Peyer's patch (tissue), 4 donors: ENCODE results near the gene CACNG1. TPM values are rescaled to one million over a fixed set of nuclear protein-coding genes. Genes with fewer than 3 reads are reported as not detected.
"Not testable (repeated sequence)": the region's sequence is repeated elsewhere in the genome, so short reads cannot be mapped to it uniquely, and the experiment has no call there.

Experiments
- DNase-seq, 3 donors: peaks; one replicate each; pipeline ENCODE4 v3.0.0-alpha.2; 2017 to 2019
- H3K27ac ChIP-seq, 4 donors: fragments of 200-600 bp; sonication (generic); one replicate each; pipeline ENCODE4 v1.5.1; 2016 to 2019
- H3K27me3 ChIP-seq, 2 donors: fragments of 200-600 bp; sonication (generic); one replicate each; pipeline ENCODE4 v1.5.1; 2019
- H3K36me3 ChIP-seq, 3 donors: fragments of 200-600 bp; sonication (generic); one replicate each; pipeline ENCODE4 v1.5.1; 2016 to 2019
- H3K4me1 ChIP-seq, 4 donors: fragments of 200-600 bp; sonication (generic); one replicate each; pipeline ENCODE4 v1.5.1; 2016 to 2019
- H3K4me3 ChIP-seq, 4 donors: fragments of 200-600 bp; sonication (generic); 1 replicate in 3 of 4; 2 replicates in 1 of 4; pipeline ENCODE4 v1.5.1; 2016 to 2019; ENCODE audit warnings: mild to moderate bottlenecking in 1 of 4
- H3K9me3 ChIP-seq, 4 donors: fragments of 200-600 bp; sonication (generic); one replicate each; pipeline ENCODE4 v1.5.1; 2016 to 2019; ENCODE audit warnings: mild to moderate bottlenecking in 1 of 4
- POLR2A ChIP-seq, 2 donors: fragments of 450-650 bp; IDR thresholded peaks; one replicate each; pipeline ENCODE4 v1.5.1; 2017; ENCODE audit warnings: antibody characterized with exemption in 2 of 2, mild to moderate bottlenecking in 2 of 2, moderate library complexity in 2 of 2
- total RNA-seq, 4 donors: library from RNA; depleted of rRNA; stranded (reverse); fragments of >200 nt; gene quantifications; one replicate each; pipeline ENCODE4 v1.1.0, GENCODE V29; 2016
- TF ChIP-seq, protein P1 (sequence below), 6 experiments: fragments of 450-650 bp in 4 of 6; fragments of 200-600 bp in 2 of 6; sonication (generic) in 1 of 6; IDR thresholded peaks; one replicate each; pipeline ENCODE4 v1.5.1; 2017 to 2019; ENCODE audit warnings: antibody characterized with exemption in 6 of 6, mild to moderate bottlenecking in 3 of 6, moderate library complexity in 1 of 6

CACNG1 gene
- total RNA-seq, 4 donors from 2014 or later, result not detected

DNA sequence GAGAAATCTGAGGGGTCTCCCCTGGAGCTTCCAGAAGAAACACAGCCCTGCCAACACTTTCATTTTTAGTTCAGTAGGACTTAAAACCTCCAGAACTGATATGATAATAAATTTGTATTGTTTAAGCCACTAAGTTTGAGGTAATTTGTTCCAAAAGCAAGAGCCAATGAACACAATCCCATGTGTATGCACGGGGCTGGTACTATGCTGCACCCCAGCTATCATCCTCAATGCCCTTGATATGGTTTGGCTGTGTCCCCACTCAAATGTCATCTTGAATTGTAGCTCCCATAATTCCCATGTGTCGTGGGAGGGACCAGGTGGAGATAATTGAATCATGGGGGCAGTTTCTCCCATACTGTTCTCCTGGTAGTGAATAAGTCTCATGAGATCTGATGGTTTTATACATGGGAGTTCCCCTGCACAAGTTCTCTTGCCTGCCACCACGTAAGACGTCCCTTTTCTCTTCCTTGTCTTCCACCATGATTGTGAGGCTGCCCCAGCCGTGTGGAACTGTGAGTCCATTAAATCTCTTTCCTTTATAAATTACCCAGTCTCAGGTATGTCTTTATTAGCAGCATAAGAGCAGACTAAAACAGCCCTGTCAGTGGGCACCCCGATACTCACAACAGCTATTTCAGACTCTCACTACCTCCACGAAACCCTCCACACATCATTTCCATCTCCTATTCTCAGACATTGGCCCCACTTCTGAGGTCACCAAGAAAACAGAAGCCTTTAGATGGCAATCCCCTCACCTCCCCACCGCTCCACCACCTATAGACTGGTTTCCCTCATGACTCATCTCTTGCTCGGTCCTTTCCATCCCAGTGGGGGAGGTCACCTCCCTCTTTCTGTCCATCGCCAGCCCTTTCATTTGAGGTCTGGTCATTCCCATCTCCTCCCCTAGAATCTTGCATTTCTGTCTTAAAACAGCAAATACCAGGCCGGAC, 8.9 kb upstream of the CACNG1 start:
- TF ChIP-seq, protein P1, sequence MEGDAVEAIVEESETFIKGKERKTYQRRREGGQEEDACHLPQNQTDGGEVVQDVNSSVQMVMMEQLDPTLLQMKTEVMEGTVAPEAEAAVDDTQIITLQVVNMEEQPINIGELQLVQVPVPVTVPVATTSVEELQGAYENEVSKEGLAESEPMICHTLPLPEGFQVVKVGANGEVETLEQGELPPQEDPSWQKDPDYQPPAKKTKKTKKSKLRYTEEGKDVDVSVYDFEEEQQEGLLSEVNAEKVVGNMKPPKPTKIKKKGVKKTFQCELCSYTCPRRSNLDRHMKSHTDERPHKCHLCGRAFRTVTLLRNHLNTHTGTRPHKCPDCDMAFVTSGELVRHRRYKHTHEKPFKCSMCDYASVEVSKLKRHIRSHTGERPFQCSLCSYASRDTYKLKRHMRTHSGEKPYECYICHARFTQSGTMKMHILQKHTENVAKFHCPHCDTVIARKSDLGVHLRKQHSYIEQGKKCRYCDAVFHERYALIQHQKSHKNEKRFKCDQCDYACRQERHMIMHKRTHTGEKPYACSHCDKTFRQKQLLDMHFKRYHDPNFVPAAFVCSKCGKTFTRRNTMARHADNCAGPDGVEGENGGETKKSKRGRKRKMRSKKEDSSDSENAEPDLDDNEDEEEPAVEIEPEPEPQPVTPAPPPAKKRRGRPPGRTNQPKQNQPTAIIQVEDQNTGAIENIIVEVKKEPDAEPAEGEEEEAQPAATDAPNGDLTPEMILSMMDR (IDR thresholded peaks at IDR 0.05), result no peak
- TF ChIP-seq POLR2A (IDR thresholded peaks at IDR 0.05), result no peak

DNA sequence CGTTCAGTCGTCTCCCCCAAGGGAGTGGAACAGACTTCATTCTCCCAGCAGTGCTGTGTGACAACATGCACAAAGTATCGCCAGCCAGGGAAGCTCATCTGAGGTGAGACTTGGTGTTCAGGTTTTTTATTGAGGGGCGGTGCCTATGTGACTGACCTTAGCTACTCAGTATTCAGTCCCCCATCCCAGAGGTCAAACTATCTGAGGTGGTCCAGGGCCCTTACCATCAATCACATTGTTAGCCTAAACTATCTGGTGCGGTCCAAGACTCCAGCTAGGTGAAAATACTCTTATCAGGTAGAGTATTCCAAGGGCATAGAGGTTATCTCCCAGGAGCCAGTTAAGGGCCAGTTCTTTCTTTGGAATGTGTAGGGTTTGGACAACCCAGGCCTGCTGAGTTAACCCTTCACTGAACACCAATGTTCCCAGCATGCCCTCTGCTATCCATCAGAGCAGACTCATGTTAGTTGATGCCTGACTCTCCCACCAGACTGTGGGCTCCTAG, 5.4 kb upstream of the CACNG1 start:
- no peak for DNase-seq
- TF ChIP-seq POLR2A (IDR thresholded peaks at IDR 0.05), result no peak
- TF ChIP-seq, protein P1 (IDR thresholded peaks at IDR 0.05), result no peak
- no peak overlapping the region for H3K27ac ChIP-seq
- H3K4me1 ChIP-seq, result no peaks in the 10 kb centered on the region
- no peaks in the 10 kb centered on the region for H3K9me3 ChIP-seq
- H3K27me3 ChIP-seq, result no peaks in the 10 kb centered on the region
- H3K36me3 ChIP-seq, result no peaks in the 10 kb centered on the region
- H3K4me3 ChIP-seq, result no peak overlapping the region

More for the DNA sequence above, 8.9 kb upstream of the CACNG1 start:
- no peaks in the 10 kb centered on the region for H3K27me3 ChIP-seq
- no peaks in the 10 kb centered on the region for H3K9me3 ChIP-seq
- no peaks in the 10 kb centered on the region for H3K4me1 ChIP-seq
- no peaks in the 10 kb centered on the region for H3K36me3 ChIP-seq
- H3K27ac ChIP-seq, result no peak overlapping the region
- no peak for DNase-seq
- no peak overlapping the region for H3K4me3 ChIP-seq

DNA sequence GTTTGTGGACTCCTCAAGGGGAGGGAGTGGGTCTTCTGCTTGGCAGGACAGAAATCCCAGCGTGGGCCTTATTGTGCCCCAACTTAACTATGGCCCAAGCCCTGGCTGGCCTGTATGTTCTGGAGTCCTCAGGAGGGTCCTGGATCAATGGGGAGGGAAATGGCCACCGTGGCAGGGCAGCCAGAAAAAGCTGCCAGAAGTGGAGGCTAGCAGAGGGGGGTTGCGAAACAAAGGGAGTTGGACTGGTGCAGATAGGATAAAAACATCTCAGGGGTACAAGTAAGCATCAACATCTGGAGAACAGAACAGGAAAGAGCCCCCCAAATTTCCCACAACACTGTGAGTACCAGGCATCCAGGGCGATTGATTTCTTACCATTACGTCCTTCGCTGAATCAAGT, 3.7 kb upstream of the CACNG1 start:
- no peak for DNase-seq

DNA sequence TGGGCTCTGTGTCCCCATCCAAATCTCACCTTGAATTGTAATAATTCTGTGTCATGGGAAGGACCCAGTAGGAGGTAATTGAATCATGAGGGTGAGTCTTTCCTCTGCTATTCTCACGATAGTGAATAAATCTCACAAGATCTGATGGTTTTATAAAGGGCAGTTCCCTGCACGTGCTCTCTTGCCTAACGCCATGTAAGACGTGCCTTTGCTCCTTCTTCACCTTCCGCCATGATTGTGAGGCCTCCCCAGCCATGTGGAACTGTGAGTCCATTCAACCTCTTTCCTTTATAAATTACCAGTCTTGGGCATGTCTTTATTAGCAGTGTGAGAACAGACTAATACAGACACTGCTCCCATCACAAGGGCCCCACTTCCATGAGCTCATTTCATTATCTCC, 3.2 kb upstream of the CACNG1 start:
- H3K27ac ChIP-seq, H3K27me3 ChIP-seq, DNase-seq, H3K36me3 ChIP-seq, H3K4me1 ChIP-seq, H3K9me3 ChIP-seq, H3K4me3 ChIP-seq: not testable (repeated sequence)

More for the DNA sequence above, 3.7 kb upstream of the CACNG1 start:
- H3K27ac ChIP-seq, result no peak overlapping the region
- H3K4me1 ChIP-seq, result no peaks in the 10 kb centered on the region
- TF ChIP-seq, protein P1 (IDR thresholded peaks at IDR 0.05), result no peak
- TF ChIP-seq POLR2A (IDR thresholded peaks at IDR 0.05), result no peak
- H3K9me3 ChIP-seq, result no peaks in the 10 kb centered on the region
- no peaks in the 10 kb centered on the region for H3K36me3 ChIP-seq
- H3K27me3 ChIP-seq, result no peaks in the 10 kb centered on the region
- no peak overlapping the region for H3K4me3 ChIP-seq

DNA sequence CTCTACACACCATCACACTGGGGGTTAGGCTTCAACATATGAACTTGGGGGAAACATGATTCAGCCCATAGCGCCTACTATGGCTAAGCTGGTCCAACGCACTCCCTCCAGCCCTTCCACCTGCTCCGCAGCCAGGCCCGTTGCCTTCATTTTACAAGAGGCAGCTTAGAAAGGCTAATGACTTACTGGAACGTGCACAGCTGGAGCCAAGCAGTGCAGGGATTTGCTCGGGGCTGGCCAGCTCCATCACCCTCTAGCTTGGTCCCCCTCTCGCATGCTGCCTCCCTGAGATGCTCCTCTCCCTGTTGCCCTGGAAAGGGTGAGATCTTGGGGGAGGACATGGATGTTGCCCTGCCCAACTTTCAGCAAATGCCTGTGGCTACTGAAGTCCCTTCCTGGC, 2.8 kb upstream of the CACNG1 start:
- no peak overlapping the region for H3K4me3 ChIP-seq
- H3K27me3 ChIP-seq, result no peaks in the 10 kb centered on the region
- TF ChIP-seq POLR2A (IDR thresholded peaks at IDR 0.05), result no peak
- TF ChIP-seq, protein P1 (IDR thresholded peaks at IDR 0.05), result no peak
- H3K9me3 ChIP-seq, result no peaks in the 10 kb centered on the region
- H3K27ac ChIP-seq, result no peak overlapping the region
- H3K36me3 ChIP-seq, result no peaks in the 10 kb centered on the region
- no peaks in the 10 kb centered on the region for H3K4me1 ChIP-seq
- DNase-seq, result no peak
